Body of pancreas (tissue), 4 donors: ENCODE results near the gene TLR1.

Experiments used
- POLR2A ChIP-seq, 3 donors: fragments of 450-650 bp; IDR thresholded peaks; one replicate each; pipeline ENCODE4 v1.6.1; 2016; ENCODE audit warnings: antibody characterized with exemption in 3 of 3, mild to moderate bottlenecking in 2 of 3
- TF ChIP-seq, protein P1 (sequence below), 7 experiments: fragments of 450-650 bp in 4 of 7; fragments of 200-600 bp in 3 of 7; sonication (generic) in 3 of 7; IDR thresholded peaks; one replicate each; pipeline ENCODE4 v1.5.1; 2016 to 2019; ENCODE audit warnings: antibody characterized with exemption in 7 of 7

DNA sequence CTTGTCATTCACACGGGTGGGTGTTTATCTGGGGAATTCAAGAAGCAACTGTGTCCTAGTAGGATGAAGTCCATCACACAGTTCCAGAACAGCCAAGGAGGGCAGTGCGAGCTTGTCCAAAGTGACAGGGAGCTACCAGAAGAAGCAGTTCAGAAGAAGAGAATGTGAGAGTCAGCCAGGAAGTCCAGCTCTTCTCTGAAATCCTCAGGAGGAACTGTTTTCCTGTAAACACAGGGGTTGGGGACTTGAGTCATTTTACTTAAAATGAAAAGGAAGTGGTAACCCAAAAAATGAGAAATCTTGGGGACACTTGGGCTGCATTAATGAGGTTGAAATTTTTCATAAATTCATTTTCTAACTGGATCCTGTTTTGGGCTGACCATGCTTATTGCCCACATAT is 13.6 kb downstream of the TLR1 start:
- TF ChIP-seq, protein P1, sequence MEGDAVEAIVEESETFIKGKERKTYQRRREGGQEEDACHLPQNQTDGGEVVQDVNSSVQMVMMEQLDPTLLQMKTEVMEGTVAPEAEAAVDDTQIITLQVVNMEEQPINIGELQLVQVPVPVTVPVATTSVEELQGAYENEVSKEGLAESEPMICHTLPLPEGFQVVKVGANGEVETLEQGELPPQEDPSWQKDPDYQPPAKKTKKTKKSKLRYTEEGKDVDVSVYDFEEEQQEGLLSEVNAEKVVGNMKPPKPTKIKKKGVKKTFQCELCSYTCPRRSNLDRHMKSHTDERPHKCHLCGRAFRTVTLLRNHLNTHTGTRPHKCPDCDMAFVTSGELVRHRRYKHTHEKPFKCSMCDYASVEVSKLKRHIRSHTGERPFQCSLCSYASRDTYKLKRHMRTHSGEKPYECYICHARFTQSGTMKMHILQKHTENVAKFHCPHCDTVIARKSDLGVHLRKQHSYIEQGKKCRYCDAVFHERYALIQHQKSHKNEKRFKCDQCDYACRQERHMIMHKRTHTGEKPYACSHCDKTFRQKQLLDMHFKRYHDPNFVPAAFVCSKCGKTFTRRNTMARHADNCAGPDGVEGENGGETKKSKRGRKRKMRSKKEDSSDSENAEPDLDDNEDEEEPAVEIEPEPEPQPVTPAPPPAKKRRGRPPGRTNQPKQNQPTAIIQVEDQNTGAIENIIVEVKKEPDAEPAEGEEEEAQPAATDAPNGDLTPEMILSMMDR (IDR thresholded peaks at IDR 0.05) = no peak
- no peak for TF ChIP-seq POLR2A (IDR thresholded peaks at IDR 0.05)
